Kidney epithelial cell (primary cell): ENCODE results near the gene CDK5RAP3. TPM values are rescaled to one million over a fixed set of nuclear protein-coding genes. Genes with fewer than 3 reads are reported as not detected.

Source experiments
- DNase-seq: peaks from one replicate; pipeline ENCODE4 v3.0.0-alpha.2; 2010; ENCODE audit warnings: low read depth
- H3K27me3 ChIP-seq: 2 replicates; pipeline ENCODE4 v1.6.0; 2011; ENCODE audit warnings: low read length; ENCODE audit not compliant: control insufficient read depth, insufficient read depth
- H3K36me3 ChIP-seq: 2 replicates; pipeline ENCODE4 v1.5.1; 2011; ENCODE audit warnings: low read length; ENCODE audit not compliant: control insufficient read depth, insufficient read depth
- H3K4me3 ChIP-seq: 2 replicates; pipeline ENCODE4 v1.5.1; 2011; ENCODE audit warnings: low read depth, mild to moderate bottlenecking, control low read depth, low read length
- CTCF ChIP-seq: IDR thresholded peaks from 2 replicates; pipeline ENCODE4 v1.5.1; 2011; ENCODE audit warnings: mild to moderate bottlenecking, moderate library complexity, low read length, control low read depth, inconsistent platforms; ENCODE audit not compliant: insufficient read depth, poor library complexity, severe bottlenecking
- total RNA-seq: library from RNA; depleted of rRNA; stranded (reverse); fragments of >200 nt; gene quantifications from 2 replicates; pipeline ENCODE4 v1.2.3, GENCODE V29; 2015

The CDK5RAP3 gene
- total RNA-seq, 1 donor from 2014 or later: 95.1 TPM

DNA sequence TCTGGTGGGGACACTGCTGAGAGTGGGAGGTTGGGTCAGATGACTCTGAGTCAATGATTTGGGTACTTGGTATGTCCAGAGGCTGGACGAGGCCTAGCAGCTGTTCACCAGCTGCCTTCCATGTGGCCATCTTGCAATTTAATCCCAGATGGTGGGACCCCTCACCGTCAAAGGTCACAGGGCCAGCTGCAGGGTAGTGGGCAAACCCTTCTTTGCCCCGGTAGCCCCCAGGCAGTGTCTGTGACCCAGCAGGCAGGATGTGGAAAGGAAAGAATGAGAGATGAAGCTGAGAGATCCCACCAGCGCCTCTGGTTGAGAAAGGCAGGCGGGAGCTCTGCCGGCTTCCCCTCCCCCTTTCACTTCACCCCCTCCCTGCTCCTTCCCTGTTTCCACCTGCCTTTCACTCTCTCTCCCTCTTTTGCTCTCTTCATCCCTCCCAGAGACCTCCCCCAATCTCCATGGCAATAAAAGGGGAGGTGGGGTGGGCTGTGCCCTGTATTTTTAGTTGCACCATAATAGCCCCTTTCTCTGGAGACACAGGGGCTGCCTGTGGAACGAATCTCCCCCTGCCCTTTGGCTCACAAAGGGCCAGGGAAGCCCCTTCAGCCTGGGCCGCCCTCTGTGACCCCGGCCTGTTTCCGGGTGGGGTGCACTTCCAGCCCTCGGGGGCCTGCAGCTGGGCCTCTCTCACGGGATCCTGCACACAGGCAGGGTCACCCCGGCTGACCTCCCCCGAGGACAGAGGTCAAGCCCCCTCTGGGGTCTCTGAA is 20.2 kb downstream of the CDK5RAP3 start:
- Histone ChIP-seq H3K4me3 (no peak overlapping the region), H3K27me3 (no peaks in the 10 kb centered on the region), H3K36me3 (no peaks in the 10 kb centered on the region)
- DNase-seq: no peak
- TF ChIP-seq CTCF: no peak

DNA sequence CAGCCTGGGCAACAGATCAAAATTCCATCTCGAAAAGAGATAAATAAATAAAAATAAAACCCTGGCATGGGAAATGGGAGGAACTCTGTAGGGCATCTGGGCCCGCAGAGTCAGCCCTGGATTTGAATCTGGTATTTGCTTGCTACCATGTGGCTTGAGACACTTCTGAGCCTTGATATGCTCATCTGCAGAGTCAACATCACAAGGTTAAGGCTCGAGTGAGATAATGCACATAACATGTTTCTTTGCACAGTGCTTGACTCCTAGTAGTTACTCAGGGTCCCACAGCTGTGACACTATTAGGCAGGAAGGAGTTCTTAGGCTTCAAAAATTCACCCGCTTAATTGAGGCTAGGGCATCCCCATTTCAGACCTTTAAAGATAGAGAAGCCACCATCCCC is 21.3 kb downstream of the CDK5RAP3 start:
- Histone ChIP-seq H3K4me3 (no peak overlapping the region), H3K36me3 (no peaks in the 10 kb centered on the region), H3K27me3 (no peaks in the 10 kb centered on the region)
- no peak for TF ChIP-seq CTCF
- no peak for DNase-seq

- Histone ChIP-seq H3K27me3 (no peaks in the 10 kb centered on the region), H3K4me3 (no peak overlapping the region), H3K36me3 (no peaks in the 10 kb centered on the region)
- TF ChIP-seq CTCF: no peak
- DNase-seq: no peak
Measured at GRCh38 chr17:47993031-47993564, 22.2 kb downstream of the CDK5RAP3 start.

DNA sequence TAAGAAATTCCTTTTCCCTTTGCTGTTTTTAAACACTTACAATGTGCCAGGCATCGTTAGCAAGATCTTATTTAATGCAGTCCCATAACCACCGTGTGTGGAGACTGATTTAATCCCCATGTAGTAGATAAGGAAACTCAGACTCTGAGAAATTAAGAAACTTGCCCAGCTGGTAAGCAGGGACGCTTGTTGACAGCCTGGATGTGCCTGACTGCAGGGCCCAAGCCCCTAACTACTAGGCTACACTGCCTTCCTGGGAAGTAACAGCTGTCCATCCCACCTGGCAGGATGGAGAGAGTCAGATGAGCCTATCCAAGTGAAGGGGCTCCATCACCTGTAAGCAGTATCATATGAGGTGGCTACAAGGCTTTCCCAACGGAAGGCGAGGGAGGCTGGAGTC is 23.1 kb downstream of the CDK5RAP3 start:
- no peak for TF ChIP-seq CTCF
- no peaks in the 10 kb centered on the region for H3K27me3 ChIP-seq
- H3K36me3 ChIP-seq: no peaks in the 10 kb centered on the region
- no peak for DNase-seq
- no peak overlapping the region for H3K4me3 ChIP-seq

DNA sequence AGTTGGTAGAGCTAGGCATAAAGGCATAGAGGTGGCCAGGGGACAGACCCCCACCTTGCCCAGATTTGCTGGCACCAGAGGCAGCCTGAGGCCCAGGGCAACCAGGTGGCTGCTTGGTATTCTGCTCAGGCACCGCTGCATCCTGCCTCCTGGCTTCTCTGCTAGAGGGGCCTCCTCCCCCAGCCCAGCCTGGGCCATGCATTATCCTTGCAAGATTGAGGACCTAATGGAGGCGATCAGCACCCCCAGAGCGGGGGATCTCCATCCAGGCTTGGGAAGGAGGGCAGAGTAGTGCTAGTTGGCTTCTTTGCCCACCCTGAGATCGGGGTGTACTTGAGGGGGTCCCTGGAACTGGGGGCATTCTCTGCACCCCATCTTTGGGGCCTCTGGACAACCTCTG is 23.8 kb downstream of the CDK5RAP3 start:
- H3K27me3 ChIP-seq: no peaks in the 10 kb centered on the region
- no peaks in the 10 kb centered on the region for H3K36me3 ChIP-seq
- no peak for DNase-seq
- no peak for TF ChIP-seq CTCF
- no peak overlapping the region for H3K4me3 ChIP-seq

DNA sequence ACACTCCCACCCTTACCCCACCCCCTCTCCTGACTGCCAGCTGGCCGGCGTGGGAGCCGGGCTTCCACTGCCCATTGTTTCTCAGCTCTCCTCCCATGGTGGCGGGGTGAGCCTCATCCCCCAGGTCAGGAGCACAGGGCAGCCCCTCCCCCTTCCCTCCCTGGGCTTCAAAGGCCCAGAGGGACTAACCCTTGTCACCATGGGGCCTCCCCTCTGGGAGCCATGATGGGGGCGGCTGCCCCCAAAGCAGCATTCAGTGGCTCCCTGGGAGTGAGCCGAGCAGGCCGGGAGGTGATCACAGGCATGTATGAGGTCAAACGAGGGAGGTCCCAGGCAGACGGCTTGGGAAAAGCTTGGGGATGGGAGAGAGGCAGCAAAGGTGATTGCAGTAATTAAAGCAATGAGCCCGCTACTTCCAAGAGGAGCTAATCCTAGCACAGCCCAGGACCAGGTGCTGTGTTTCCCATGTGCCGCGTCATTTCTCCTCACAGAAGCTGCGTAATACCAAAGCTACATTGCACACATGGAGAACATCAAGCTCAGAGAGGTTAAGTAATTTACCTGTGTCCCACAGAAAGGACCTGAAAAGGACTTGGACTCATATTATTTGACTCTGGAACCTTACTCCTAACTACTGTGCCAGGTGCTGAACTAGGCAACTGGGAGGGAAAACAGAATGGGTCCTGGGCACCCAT is 24.5 kb downstream of the CDK5RAP3 start:
- TF ChIP-seq CTCF: no peak

More for the DNA sequence above, 24.5 kb downstream of the CDK5RAP3 start:
- no peak for DNase-seq
- Histone ChIP-seq H3K36me3 (no peaks in the 10 kb centered on the region), H3K4me3 (no peak overlapping the region), H3K27me3 (no peaks in the 10 kb centered on the region)
